Skin of body (tissue), 2 donors: ENCODE measurements around the gene TNFSF11. TPM values are rescaled to one million over a fixed set of nuclear protein-coding genes. Genes with fewer than 3 reads are reported as not detected.

Experiments
- DNase-seq: peaks from one replicate; lab custom pipeline; 2025; lab: John Stamatoyannopoulos, UW
- total RNA-seq: library from RNA; depleted of rRNA; stranded (reverse); fragments of >200 nt; gene quantifications from one replicate; pipeline ENCODE4 v1.2.3, GENCODE V29; 2014

Gene TNFSF11
- total RNA-seq, 1 donor from 2014 or later, result 0.49 TPM

DNA sequence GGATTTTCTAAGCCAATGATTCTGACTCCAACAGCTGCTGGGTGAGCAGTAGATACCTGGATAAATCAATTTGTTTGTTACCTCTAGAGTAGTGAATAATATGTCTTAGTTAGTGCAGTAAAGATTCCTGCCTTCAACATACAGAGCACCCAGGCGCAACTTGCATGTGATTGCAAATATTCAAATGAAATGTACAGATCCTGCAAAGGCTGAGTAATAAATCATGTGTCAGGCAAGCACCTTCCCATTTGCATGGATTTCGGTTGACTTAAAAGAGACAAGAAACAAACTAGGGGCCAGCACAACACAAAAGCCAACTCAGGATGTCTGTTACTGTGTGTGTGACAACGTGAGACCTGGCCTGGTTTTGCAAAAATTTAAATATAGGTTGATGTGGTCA is 79.7 kb downstream of the TNFSF11 start:
- no peak for DNase-seq

DNA sequence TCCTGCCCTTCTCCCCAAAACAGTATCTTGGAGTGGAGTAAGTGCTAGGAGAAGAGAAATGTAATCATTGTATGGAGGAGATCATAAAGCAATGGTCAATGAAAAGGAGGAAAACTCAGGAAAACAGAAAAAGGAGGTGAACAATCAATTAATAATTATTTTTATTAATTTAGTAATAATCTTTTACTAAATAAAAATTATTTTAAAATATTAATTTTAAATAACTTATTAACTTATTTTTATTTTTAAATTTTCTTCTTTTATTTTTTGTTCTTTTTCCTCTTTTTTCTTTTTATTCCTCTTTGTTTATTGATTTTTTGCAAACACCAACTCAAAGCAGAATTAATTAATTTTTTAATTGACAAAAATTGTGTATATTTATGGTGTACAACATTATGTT is 80.3 kb downstream of the TNFSF11 start:
- no peak for DNase-seq

DNA sequence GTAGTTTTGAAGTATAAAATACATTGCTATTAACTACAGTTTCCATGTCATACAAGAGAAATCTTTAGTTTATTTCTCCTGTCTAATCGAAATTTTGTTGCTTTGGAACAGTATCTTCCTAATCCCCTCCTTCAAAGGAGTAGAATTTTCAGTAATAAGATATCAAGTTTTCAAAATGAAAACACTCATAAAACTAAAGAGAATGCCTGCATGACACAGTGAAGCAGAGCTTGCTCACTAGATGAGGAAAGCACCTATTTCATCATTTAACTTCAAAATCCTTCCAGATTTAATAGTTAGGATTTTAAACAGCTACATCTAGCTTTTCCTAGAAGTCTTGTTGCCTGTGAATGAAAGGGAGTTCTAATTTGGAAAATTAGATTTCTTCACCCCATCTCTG is 80.8 kb downstream of the TNFSF11 start:
- no peak for DNase-seq

DNA sequence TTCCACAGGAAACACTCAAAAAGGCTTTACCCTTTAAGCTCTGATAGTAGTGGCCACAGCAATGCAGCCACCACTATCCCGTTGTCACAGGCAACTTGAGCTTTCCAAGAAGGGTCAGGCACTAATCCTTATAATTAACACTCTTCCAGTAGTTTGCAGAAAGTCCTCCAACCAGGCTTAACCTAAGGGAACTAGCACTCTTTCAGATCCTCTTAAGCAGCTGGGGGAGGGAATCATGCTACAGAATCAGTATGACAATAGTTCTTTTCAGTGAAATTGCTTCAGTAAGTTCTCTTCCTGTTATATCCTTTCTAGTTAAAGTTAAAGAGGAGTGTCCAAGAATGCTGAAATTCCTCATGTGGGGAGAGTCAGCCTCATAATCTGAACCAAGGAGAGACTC is 82.2 kb downstream of the TNFSF11 start:
- no peak for DNase-seq

DNA sequence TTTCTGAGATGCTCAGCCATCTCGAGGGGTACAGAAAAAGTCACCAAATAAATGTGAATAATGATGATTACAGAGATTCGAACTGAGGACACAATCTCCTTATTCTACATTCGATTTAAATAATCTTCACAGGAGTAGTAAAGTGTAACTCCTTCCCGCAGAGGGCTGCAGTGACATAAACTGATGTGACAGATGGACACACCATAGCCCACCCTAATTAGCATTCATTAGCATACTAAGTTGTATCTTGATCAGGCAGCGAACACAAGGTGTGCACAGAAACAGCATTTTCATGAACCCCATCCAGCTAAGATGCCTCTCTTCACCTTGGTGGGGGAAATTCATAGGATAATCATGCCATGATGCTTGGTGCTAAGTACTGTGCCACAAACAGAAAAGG is 83.0 kb downstream of the TNFSF11 start:
- DNase-seq, result no peak

Other genes starting within 250 kb of the TNFSF11 start
- gene FAM216B, start 207.4 kb downstream of the TNFSF11 start, total RNA-seq, result not detected